NB4 (cell line): ENCODE results near the gene FAM162A.

Experiments
- MAX ChIP-seq: IDR thresholded peaks from 2 replicates; pipeline ENCODE4 v1.6.1; 2011; ENCODE audit warnings: low read depth, low read length
- POLR2A ChIP-seq: IDR thresholded peaks from 2 replicates; pipeline ENCODE4 v1.6.1; 2011; ENCODE audit warnings: mild to moderate bottlenecking; ENCODE audit not compliant: insufficient read length; ENCODE audit errors: extremely low read depth
- TF ChIP-seq, protein P1 (sequence below): IDR thresholded peaks from one replicate; pipeline ENCODE4 v1.5.1; 2012; ENCODE audit warnings: low read depth, low read length

DNA sequence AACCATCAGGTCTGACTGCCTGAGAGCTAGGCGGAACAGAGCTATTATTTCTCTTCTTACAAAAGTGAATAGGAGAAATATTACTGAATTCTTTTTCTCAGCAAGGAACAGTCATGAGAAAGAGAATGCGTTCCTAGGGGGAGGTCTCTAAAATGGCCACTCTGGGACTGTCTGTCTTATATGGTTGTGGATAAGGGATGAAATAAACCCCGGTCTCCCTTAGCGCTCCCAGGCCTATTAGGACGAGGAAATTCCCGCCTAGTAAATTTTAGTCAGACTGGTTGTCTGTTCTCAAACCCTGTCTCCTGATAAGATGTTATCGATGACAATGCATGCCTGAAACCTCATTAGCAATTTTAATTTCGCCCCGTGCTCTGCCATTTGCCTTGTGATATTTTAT lies 52.0 kb downstream of the FAM162A start:
- TF ChIP-seq, protein P1, sequence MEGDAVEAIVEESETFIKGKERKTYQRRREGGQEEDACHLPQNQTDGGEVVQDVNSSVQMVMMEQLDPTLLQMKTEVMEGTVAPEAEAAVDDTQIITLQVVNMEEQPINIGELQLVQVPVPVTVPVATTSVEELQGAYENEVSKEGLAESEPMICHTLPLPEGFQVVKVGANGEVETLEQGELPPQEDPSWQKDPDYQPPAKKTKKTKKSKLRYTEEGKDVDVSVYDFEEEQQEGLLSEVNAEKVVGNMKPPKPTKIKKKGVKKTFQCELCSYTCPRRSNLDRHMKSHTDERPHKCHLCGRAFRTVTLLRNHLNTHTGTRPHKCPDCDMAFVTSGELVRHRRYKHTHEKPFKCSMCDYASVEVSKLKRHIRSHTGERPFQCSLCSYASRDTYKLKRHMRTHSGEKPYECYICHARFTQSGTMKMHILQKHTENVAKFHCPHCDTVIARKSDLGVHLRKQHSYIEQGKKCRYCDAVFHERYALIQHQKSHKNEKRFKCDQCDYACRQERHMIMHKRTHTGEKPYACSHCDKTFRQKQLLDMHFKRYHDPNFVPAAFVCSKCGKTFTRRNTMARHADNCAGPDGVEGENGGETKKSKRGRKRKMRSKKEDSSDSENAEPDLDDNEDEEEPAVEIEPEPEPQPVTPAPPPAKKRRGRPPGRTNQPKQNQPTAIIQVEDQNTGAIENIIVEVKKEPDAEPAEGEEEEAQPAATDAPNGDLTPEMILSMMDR, result no peak
- TF ChIP-seq MAX, result no peak
- TF ChIP-seq POLR2A, result no peak
